ENCODE measurements around the gene LRRN4CL. TPM values are rescaled to one million over a fixed set of nuclear protein-coding genes. Genes with fewer than 3 reads are reported as not detected.
"Not testable (repeated sequence)": the region's sequence is repeated elsewhere in the genome, so short reads cannot be mapped to it uniquely, and the experiment has no call there.

LRRN4CL gene
- 1.1 TPM for polyA plus RNA-seq (2013, experiment 1 of 2; ENCODE audit: insufficient read length)
- 1.3 TPM for polyA plus RNA-seq (2013, experiment 2 of 2; ENCODE audit: insufficient read length)

DNA sequence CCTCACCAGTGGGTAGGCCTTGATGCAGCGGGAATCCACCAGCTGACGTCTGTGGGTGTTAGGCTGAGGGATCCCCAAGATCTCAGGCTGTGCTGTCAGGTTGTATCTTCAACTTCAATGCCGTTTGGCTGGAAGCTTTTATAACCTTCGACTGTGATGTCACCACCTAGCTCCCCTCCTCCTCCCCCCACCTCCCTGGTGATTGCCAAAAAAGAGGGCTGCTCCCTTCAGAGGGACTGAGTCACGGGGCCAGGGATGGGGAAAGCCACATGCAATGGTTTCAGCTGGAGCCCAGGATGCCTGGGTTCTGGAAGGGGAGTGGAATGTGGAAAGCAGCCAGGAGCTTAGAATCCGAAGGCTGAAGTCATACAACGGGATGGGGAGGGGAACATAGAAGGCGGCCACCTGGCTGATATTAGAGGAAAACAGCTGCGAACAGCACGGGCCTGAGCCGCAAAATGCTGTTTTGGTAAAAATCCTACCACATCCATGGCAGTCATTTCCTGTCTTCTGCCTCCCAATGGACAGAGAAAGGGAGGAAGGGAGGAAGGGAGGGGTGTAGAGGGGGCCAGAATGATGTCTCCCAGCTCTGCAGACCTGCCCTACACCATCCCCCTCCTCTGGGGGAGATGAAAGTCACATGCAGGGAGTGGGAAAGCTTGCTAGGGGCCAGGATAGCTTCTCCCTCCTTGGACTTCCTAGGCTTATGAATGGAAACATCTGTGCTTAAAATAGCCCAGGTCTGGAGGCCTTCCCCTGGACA is at the start of gene LRRN4CL:
TSS of gene LRRN4CL (minus strand) at position 110 of the 763 bp plus-strand sequence. CDS start 1,022 bp downstream, outside the sequence.
- DNase-seq, result peak; percentile 93

DNA sequence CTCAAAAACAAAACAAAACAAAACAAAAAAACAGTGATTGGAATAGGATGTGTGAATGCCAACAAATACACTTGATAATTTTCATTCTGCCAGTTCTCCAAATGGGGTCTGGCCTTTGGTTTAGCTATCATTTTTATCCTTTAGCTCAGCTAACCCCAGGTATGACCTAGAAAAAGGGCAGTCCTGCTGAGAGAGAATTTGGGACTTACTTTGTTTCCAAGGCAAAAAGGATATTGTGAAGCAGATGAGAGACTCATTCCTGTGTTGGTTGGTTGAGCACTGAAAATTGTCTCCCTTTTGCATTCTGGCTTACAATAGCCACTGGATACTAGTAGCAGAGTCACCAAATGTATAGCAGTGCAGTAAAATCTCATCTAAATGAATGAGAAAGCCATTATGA is 47.9 kb upstream of the LRRN4CL start:
- no peak for DNase-seq

DNA sequence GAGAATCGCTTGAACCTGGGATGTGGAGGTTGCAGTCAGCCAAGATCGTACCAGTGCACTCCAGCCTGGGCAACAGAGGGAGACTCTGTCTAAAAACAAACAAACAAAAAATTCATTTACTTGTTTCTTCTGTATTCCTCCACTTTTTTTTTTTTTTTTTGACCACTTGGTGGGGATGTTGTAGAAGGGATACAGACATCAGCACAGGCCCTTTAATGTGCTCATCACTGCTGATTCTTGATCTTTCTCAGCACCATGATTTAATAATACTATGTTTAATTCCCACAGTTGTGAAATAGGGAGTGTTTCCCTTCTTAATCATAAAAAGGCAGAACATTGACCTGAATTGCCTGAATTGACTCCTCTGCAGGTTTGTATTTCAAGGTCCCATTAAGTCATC is 43.5 kb upstream of the LRRN4CL start:
- peak; percentile 27 for DNase-seq

DNA sequence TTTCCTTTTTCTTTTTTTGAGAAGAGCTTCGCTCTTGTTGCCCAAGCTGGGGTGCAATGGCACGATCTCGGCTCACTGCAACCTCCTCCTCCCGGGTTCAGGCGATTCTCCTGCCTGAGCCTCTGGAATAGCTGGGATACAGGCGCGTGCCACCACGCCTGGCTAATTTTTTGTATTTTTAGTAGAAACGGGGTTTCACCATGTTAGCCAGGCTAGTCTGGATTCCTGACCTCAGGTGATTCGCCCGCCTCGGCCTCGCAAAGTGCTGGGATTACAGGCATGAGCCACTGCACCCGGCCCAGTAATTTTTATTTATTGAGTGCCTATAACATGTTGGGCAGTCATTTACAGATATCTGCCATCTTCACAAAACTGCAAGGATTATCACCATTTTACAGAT is 40.7 kb upstream of the LRRN4CL start:
- not testable (repeated sequence) for DNase-seq

DNA sequence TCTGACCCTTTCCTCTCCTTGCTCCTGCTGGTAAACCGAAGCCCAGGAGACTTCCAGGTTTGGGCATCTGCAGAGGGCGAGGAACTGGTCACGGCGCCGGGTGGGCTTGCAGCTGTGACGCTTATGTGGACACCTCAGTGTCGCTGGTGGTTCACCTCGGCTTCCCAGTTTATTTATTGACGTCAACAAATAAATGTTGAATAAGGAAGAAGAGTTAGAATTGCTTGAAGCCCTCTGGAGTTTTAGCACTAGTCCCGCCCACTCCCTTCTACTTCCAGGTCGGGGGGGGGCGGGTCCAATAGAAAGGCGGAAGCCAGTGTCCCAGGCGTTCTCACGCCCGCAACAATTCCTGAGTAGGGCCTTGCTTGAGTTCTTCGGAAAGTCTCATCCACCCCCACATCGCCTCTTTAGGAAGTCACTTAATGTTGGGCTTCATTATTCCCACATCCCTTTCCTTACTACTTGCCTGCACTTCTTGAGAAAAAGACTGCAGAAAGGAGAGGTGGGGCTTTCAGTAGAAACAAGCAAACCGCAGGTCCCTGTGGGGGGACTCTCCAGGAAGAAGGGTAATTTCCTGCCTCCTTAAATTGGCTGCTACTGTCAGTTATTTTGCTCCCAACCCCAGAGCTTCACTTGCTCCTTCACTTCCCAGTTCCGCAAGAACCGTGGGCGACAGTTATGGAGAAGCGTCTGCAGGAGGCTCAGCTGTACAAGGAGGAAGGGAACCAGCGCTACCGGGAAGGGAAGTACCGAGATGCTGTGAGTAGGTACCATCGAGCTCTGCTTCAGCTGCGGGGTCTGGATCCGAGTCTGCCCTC is 39.0 kb upstream of the LRRN4CL start, which contains the start of gene TTC9C:
TSS of gene TTC9C (plus strand) at position 316 of the 818 bp plus-strand sequence. CDS start at position 679, 363 bp downstream.
- peak; percentile 90 for DNase-seq

DNA sequence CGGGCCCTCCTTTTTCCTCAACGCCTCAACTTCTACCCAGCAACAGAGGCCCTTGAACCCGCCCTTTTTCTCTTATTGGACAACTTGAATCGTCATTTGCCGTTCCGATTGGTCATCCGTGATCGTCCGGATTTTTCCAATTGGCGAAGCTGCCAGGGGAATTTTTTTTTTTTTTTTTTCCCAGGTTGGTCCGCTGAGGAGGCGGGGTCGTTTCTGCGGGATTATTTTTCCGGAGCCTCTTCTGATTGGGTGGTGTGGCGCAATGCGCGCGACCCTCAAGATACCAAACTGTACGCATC is 38.5 kb upstream of the LRRN4CL start:
- peak; percentile 99 for DNase-seq

DNA sequence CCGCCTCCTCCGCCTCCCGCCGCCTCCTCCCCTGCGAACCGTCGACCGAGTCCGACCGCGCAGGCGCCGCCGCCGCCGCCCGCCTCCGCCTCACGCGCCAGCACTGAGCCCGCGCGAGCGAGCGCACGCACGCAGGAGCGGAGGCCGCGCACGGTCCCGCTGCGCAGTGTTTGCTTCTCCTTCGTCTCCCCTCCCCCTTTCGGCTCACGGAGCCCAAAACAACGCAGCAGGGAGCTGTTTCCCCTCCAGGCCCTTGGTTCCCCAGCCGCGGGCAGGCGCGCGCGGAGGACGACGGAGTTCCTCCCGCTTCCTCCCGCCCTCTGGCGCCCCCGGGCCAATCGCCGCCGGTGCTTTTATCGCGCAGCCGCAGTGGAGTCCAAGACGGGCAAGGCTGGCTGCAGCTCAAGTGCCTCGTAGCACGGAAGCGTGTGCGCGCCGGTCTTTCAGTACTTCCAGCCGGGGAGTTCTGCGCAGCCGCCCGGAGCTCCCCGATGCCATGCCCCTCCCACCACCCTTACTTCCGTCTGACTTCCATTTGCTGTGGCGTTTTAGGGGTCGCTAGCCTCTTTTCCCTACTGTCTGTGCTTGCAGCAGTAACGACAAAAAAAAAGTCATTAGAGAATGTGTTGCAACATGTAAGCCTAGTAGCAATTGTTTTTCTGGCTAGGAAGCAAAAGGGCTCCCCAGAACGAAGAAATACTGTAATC is 38.0 kb upstream of the LRRN4CL start, which contains the start of gene HNRNPUL2:
TSS of gene HNRNPUL2 (minus strand) at position 293 of the 707 bp plus-strand sequence. CDS start 301 bp downstream, outside the sequence.
- peak; percentile 100 for DNase-seq

DNA sequence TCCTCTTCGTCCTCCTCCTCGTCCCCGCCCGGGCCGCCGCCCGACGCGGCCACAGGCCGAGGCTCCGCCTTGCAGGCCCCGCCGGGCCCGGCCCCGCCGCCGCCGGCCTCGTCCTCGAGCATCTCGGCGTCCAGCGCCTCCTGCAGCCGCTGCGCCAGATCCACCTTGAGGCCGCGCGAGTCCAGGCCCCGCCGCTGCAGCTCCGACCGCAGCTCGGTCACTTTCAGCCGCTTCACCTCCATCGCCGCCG is 37.5 kb upstream of the LRRN4CL start:
- no peak for DNase-seq

DNA sequence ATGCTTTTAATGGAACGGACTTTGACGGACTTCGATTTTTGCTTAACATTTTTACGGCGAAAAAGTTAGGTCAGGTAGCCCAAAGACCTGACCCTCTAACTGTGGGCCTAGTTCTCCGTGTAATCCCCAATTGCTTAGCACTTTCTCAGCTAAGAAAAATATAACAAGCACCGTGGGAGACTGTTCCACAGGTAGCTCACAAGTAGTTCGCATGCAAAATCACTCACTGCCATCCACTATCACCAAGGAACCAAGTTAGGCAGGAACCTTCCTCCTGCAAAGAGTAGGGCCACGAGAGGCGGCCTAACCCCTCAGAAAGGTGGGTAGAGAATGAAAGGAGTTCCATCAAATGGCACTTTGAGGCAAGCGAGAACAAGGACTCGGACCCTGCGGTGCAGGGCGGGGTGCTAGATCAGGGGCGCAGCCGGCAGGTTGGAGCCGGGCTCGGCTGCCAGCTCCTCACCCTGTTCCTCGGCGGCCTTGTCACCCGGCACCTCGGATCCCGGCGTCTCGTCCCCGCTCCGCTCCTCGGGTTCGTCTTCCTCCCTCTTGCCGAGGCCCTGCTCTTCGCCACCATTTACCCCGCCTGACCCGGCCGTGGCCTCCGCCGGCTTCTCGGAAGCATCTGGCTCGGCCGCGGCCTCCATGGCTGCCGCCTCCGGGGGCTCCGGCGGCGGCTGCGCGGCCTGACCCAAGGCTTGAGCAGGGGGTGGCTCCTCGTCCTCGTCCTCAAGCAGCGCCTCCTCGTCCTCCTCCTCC is 37.0 kb upstream of the LRRN4CL start:
- no peak for DNase-seq

DNA sequence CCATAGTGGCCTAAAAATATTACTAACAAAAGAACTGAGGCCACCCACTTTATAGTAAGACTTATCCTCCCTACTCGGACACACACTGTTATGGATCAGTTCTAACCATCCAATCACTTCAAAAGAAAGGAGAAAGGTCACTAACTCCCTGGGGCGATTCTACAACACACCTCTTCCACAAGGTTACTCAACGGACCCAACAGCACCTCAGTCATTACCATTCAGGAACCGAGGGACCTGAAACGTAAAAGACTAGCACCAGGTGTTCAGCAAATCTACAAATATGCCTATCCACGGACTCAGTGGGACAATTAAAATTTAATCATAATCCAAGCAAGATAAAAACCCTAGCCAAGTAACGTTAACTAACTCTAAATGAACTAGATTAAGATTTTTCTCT is 36.3 kb upstream of the LRRN4CL start:
- DNase-seq, result no peak

DNA sequence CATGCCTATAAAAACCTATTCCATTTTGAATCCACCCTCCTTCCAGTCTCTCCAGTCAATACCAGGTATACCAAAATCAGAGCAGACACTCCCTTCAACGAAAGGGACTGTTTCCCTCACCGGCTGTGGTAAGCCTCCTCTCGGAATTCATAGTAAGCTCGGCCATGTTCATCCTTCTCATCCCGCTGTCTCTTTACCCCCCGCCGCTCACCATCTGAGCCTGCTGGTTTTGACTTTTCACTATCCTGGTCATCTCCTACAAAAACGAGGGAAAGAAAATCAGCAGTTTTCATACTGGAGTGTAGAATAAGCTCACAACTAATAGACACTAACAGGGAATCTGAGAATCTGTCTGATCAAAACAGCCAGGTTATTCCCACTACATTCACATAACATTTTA is 34.8 kb upstream of the LRRN4CL start:
- no peak for DNase-seq

DNA sequence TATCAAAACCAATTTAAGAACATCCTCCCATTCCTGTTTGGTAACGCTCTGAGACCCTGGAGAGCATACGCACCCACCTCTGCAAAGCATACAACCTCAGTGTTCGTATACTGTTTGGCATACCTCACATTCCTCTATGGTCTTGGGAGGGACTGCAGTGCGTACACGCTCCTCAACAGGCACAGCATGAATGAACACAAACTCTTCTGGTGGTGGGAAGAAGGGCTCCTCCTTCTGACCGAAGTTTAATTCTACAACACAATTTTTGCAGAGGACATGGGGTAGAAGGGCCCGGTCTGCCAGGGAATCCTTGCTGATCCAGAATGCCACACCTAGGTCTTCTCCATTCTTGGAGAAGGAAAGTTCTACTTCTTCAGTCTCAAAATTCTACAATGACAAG is 32.7 kb upstream of the LRRN4CL start:
- peak; percentile 56 for DNase-seq

DNA sequence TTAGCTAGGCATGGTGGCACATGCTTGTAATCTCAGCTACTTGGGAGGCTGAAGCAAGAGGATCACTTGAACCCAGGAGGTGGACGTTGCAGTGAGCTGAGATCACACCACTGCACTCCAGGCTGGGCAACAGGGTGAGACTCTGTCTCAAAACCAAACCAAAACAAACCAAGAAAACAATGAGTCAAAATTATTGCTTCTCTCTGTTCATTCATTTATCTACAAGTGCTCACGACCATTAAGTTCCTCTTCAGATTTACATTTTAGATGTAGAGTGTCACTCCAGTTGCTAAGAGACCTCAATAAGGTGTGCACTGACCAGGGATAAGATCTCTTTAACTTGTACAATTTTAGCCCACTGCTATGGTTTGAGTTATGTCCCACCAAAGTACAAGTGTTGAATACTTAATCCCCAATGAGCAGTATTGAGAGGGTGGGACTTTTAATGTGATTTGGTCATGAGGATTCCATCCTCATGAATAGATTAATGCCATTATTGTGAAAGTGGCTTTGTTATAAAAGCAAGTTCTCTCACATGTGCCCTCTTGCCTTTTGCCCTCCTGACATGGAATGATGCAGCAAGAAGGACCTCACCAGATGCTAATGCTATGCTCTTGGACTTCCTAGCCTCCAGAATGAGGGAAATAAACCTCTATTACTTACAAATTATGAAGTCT is 30.1 kb upstream of the LRRN4CL start:
- DNase-seq, result no peak

DNA sequence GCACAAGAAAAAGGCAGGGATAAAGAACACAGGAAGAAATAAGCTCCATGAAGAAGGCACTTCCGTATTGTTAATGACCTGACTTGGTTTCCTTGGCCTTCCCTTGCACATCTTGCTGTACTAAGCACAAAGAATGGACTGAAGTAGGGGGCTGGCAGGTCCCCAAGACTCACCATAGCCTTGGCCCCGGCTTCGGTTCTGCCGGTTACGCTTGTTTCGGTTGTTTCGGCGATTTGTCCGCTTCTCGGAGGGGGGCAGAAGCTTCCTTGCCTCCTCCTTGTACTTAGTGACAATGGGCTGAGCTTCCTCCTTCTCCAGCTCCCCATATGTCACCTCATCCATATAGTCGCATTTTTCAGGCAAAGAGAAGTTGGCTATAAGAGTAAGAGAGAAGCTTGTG is 27.5 kb upstream of the LRRN4CL start:
- no peak for DNase-seq

DNA sequence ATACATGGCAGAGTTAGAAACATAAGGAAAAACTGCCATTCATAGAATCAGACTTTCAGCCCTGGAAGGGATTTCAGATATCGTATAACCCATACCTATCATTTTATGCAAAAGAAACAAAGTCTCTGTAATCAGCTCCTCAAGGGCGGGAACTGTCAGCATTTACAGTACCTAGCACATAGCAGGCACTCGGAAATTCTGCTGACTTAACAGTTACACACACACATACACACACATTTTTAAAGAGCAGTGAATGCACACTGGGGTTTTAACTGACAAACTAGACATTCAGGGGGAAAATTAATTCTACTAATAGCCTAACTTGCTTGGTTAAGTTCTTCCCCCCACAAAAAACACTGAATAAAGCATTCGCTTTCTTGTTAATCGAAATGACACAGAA is 26.9 kb upstream of the LRRN4CL start:
- no peak for DNase-seq

DNA sequence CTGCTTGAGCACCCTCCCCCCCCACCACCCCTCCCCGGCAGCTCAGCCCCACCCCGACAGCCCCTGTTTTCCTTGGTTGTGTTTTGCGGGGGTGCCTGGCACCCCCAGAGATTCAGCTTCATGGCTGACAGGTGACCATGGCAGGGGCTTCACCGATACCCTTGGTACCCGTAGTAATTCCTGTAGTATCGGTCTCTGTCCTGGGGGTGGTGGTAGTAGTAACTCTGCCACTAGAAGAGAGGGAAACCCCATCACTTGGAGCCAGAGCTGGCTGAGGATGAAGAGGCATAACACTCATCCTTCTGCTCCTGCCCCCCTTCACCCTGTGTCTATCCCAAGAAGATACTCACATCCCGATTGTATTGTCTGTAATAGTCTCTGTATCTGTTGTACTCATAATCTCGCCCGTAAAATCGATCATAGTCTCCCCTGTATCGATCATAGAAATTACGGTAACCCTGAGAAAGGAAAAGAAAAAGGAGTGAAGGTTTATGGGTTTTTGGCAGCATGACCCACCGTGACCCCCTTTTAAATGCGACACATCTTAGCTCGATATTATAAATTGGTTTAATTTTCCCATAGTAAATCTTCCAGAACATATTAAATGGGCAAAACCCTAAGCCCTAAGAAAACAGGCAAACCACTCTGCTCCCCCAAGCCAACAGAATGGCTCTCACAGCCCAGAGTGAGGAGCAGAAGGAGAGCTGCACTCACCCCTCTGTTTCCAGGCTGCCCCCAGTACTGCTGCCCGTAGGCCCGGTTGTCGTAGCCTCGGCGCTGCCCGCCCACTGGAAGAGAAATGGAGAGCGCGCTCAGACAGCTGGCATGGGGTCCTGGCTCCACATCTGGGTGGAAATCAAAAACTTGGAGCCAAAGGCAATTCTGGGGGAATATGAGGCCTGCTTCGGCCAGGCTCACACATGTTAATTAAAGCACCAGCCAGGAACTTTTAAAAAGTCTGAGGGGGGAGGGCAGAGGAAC is 26.1 kb upstream of the LRRN4CL start:
- no peak for DNase-seq

DNA sequence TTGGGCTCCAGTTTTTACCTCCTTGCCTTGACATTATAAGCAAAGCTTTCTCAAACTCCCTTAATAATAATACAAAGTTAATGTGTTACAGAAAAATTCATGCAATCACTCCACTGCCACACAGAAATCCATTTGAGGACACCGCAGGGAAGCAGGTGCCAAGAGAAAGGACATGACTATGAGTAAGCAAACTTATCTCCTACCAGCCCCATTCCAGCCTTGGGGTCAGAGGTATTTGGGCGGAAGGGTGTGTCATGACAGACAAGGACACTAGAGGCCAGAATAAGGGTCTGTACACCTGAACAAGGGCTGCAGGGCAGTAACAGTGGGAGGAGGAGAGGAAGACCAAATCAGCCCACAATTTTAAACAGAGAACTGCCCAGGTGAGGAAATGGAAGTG is 24.0 kb upstream of the LRRN4CL start:
- DNase-seq, result no peak

DNA sequence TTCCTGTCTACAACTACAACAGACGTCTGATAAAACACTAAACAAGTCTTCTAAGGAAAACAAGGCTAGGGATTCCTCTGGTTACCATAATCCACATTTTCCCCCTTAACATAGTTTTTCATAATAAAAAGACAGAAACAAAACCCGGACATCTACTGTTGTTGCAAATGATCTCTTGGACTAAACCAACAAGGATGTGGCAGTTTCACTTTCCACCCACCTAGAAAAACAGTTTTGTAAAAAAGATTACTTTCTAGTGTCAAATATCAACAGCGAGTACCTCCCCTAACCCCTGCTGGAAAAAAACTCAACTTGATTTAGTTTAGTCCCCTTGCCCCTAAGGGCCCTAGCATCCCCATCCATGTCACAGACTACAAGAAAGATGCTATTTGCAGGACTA is 23.5 kb upstream of the LRRN4CL start:
- no peak for DNase-seq

DNA sequence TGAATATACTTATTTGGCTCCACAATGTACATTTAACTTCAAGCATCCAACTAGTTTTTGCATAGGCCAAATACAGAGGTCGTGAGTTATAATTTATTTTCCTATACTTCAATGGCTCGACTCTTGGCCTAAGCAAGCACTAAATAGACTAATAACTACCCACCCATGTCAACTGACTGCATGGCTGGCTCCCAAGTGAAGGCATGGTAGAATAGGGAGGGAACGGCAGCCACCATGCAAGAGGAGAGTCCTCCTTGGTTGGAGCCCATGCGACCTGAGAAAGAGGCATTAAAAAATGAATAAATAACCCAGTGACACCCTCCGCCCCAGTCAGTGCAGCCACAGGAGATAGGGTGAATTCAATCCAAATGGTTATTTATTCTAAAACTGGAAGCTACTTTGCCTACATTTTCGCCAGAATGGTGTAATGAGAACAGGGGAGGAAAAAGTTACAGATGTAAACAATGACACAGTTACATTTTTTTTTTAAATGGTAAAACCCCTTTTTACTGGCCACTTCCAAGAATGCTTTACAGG is 23.0 kb upstream of the LRRN4CL start:
- no peak for DNase-seq

DNA sequence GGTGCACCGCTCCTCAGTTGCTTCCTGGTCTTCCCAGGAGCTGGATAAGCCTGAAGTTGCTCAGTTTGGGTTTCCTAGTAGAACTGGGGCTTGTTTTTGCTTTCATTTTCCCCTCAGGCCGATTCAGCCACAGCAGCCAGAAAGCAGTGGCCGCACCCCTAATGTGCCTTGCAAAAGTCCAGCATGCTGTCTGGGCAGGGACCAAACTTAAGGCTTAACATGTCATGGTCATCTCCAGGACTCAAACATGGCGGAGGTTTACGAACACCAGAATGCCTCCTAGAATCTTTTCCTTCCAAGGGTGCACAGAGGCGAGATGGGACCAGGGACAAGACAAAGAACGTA is 20.6 kb upstream of the LRRN4CL start:
- no peak for DNase-seq
